ENCODE measurements around the gene NACC2. TPM values are rescaled to one million over a fixed set of nuclear protein-coding genes. Genes with fewer than 3 reads are reported as not detected.

NACC2 gene
- total and polyA plus RNA-seq, 2 donors (not counting 1 experiment from before 2014, with no cell fraction given): 12.3 to 18.2 TPM

DNA sequence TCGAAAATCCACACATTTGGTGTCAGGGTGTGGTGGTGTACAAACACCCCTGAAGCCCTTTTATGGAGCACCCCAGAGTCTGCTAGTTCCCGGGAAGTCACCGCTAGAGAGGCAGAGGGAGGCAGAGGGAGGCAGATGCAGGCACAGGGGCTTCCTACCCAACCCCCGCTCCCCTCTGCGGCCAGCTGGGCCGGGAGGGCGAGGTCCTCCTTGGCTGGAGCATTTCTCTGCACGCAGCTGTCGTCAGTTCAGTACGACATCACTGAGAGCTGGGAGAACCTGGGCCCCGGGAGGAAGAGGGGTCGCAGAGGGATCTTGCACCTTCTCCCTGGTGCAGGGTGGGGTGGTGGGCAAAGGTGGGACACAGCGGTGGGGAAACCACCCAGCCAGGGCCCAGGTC, 118.1 kb downstream of the NACC2 start:
- Histone ChIP-seq H3K4me1 (ENCODE audit: control insufficient read depth, extremely low read depth, insufficient read depth, low read length) (no peaks in the 10 kb centered on the region), H4K20me1 (ENCODE audit: control insufficient read depth, extremely low read depth, insufficient read depth, low read length) (no peaks in the 10 kb centered on the region), H2AFZ (ENCODE audit: low read length) (no peak overlapping the region), H3K79me2 (ENCODE audit: control insufficient read depth, insufficient read depth, low read length) (no peaks in the 10 kb centered on the region), H3K27ac (ENCODE audit: insufficient read depth, low read length) (no peak overlapping the region), H3K36me3 (ENCODE audit: control insufficient read depth, insufficient read depth, low read length) (no peaks in the 10 kb centered on the region), H3K9me3 (ENCODE audit: control insufficient read depth, insufficient read depth, low read depth, low read length) (no peaks in the 10 kb centered on the region), H3K9ac (ENCODE audit: insufficient read depth, low read length) (no peak overlapping the region), H3K27me3 (ENCODE audit: control insufficient read depth, insufficient read depth, low read length) (peaks cover 9% of the 10 kb centered on the region), H3K4me3 (replicated peaks in 1 of 4; ENCODE audit: control extremely low read depth in 1 of 4, insufficient read depth in 1 of 4, low read depth in 3 of 4, low read length in 4 of 4) (no peak overlapping the region), H3K4me2 (ENCODE audit: extremely low read depth, insufficient read depth, low read length) (no peak overlapping the region)
- no peak for DNase-seq (ENCODE audit: low read depth in 2 of 2)
- no peak for TF ChIP-seq EZH2 (IDR thresholded peaks at IDR 0.05; ENCODE audit: low read length, missing control alignments)
- TF ChIP-seq, protein P1, sequence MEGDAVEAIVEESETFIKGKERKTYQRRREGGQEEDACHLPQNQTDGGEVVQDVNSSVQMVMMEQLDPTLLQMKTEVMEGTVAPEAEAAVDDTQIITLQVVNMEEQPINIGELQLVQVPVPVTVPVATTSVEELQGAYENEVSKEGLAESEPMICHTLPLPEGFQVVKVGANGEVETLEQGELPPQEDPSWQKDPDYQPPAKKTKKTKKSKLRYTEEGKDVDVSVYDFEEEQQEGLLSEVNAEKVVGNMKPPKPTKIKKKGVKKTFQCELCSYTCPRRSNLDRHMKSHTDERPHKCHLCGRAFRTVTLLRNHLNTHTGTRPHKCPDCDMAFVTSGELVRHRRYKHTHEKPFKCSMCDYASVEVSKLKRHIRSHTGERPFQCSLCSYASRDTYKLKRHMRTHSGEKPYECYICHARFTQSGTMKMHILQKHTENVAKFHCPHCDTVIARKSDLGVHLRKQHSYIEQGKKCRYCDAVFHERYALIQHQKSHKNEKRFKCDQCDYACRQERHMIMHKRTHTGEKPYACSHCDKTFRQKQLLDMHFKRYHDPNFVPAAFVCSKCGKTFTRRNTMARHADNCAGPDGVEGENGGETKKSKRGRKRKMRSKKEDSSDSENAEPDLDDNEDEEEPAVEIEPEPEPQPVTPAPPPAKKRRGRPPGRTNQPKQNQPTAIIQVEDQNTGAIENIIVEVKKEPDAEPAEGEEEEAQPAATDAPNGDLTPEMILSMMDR (conservative IDR thresholded peaks at IDR 0.05 in 1 of 2, IDR thresholded peaks at IDR 0.05 in 1 of 2; ENCODE audit: low read depth in 1 of 2, low read length in 2 of 2): no peak

DNA sequence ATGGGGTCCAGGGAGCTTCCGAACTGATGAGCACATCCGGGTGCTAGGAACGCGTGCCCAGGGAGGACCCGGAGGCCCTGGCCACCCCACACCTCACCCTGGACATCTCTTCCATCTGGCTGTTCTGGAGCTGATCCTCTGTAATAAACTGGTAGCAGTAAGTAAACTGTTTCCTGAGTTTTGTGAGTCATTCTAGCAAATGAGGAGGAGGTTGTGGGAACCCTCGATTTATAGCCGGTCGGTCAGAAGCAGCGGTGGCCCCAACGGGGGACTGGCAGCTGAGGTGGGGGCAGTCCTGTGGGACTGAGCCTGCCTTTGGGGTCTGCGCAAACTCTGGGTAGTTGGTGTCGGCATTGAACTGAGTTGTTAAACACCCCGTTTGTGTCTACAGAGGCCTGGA, 118.6 kb downstream of the NACC2 start:
- Histone ChIP-seq H3K27me3 (ENCODE audit: control insufficient read depth, insufficient read depth, low read length) (peaks cover 9% of the 10 kb centered on the region), H3K27ac (ENCODE audit: insufficient read depth, low read length) (no peak overlapping the region), H3K4me1 (ENCODE audit: control insufficient read depth, extremely low read depth, insufficient read depth, low read length) (no peaks in the 10 kb centered on the region), H3K9ac (ENCODE audit: insufficient read depth, low read length) (no peak overlapping the region), H2AFZ (ENCODE audit: low read length) (no peak overlapping the region), H4K20me1 (ENCODE audit: control insufficient read depth, extremely low read depth, insufficient read depth, low read length) (no peaks in the 10 kb centered on the region), H3K9me3 (ENCODE audit: control insufficient read depth, insufficient read depth, low read depth, low read length) (no peaks in the 10 kb centered on the region), H3K4me2 (ENCODE audit: extremely low read depth, insufficient read depth, low read length) (no peak overlapping the region), H3K36me3 (ENCODE audit: control insufficient read depth, insufficient read depth, low read length) (no peaks in the 10 kb centered on the region), H3K4me3 (replicated peaks in 1 of 4; ENCODE audit: control extremely low read depth in 1 of 4, insufficient read depth in 1 of 4, low read depth in 3 of 4, low read length in 4 of 4) (no peak overlapping the region), H3K79me2 (ENCODE audit: control insufficient read depth, insufficient read depth, low read length) (no peaks in the 10 kb centered on the region)
- no peak for DNase-seq (ENCODE audit: low read depth in 2 of 2)
- TF ChIP-seq, protein P1 (conservative IDR thresholded peaks at IDR 0.05 in 1 of 2, IDR thresholded peaks at IDR 0.05 in 1 of 2; ENCODE audit: low read depth in 1 of 2, low read length in 2 of 2): no peak
- no peak for TF ChIP-seq EZH2 (IDR thresholded peaks at IDR 0.05; ENCODE audit: low read length, missing control alignments)

DNA sequence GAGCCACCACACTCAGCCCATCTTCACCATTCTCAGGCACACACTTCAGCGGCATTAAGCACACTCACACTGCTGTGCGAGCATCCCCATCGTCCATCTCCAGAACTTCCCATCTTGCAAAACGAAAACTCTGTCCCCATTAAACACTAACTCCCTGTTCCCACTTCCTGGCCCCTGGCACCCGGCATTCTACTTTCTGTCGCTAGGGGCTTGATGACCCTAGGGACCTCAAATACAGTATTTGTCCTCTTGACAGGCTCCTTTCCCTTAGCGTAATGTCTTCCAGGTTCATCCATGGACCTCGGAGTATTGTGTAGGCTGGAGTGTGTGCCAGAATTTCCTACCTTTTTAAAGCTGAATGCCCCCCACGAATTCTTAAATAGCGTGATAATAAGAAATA, 119.3 kb downstream of the NACC2 start:
- TF ChIP-seq, protein P1 (conservative IDR thresholded peaks at IDR 0.05 in 1 of 2, IDR thresholded peaks at IDR 0.05 in 1 of 2; ENCODE audit: low read depth in 1 of 2, low read length in 2 of 2): no peak
- no peak for TF ChIP-seq EZH2 (IDR thresholded peaks at IDR 0.05; ENCODE audit: low read length, missing control alignments)
- no peaks in the 10 kb centered on the region for H4K20me1 ChIP-seq (ENCODE audit: control insufficient read depth, extremely low read depth, insufficient read depth, low read length)
- no peaks in the 10 kb centered on the region for H3K36me3 ChIP-seq (ENCODE audit: control insufficient read depth, insufficient read depth, low read length)
- no peak overlapping the region for H2AFZ ChIP-seq (ENCODE audit: low read length)
- no peak overlapping the region for H3K4me2 ChIP-seq (ENCODE audit: extremely low read depth, insufficient read depth, low read length)
- H3K9ac ChIP-seq (ENCODE audit: insufficient read depth, low read length): no peak overlapping the region
- no peaks in the 10 kb centered on the region for H3K9me3 ChIP-seq (ENCODE audit: control insufficient read depth, insufficient read depth, low read depth, low read length)
- H3K79me2 ChIP-seq (ENCODE audit: control insufficient read depth, insufficient read depth, low read length): no peaks in the 10 kb centered on the region
- no peaks in the 10 kb centered on the region for H3K4me1 ChIP-seq (ENCODE audit: control insufficient read depth, extremely low read depth, insufficient read depth, low read length)
- H3K4me3 ChIP-seq (replicated peaks in 1 of 4; ENCODE audit: control extremely low read depth in 1 of 4, insufficient read depth in 1 of 4, low read depth in 3 of 4, low read length in 4 of 4): no peak overlapping the region
- H3K27me3 ChIP-seq (ENCODE audit: control insufficient read depth, insufficient read depth, low read length): peaks cover 9% of the 10 kb centered on the region
- no peak overlapping the region for H3K27ac ChIP-seq (ENCODE audit: insufficient read depth, low read length)
- no peak for DNase-seq (ENCODE audit: low read depth in 2 of 2)

Measured in fibroblast of lung (primary cell).